Measurements from ENCODE around the gene BZW2.

DNA sequence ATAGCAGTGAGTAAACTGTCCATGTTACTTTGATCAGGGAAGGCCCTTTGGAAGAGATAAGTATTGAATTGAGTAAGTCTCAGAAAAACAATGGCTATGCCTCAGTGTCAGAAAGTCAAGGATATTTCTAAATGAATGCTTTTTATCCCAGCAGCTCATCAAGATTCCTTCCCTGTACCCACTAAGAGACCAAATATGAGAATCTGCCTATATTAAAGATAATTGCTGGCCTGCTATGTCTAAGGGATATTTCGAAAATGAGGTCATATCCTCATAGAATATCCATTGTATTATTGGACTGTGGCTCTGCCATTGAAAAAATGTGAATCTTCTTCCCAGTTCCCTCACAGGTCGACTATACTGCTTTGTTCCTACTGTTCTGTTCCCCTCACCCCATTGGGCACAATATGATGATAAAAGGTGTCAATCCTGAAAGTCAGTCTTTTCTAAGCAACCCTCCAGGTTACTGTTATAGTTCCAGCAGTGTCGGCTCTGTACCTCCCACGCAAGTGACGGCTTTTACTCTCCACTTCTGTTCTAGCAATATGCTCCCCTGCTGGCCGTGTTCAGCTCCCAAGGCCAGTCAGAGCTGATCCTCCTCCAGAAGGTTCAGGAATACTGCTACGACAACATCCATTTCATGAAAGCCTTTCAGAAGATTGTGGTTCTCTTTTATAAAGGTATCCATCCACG is 51.7 kb downstream of the BZW2 start:
- TF ChIP-seq, protein P1, sequence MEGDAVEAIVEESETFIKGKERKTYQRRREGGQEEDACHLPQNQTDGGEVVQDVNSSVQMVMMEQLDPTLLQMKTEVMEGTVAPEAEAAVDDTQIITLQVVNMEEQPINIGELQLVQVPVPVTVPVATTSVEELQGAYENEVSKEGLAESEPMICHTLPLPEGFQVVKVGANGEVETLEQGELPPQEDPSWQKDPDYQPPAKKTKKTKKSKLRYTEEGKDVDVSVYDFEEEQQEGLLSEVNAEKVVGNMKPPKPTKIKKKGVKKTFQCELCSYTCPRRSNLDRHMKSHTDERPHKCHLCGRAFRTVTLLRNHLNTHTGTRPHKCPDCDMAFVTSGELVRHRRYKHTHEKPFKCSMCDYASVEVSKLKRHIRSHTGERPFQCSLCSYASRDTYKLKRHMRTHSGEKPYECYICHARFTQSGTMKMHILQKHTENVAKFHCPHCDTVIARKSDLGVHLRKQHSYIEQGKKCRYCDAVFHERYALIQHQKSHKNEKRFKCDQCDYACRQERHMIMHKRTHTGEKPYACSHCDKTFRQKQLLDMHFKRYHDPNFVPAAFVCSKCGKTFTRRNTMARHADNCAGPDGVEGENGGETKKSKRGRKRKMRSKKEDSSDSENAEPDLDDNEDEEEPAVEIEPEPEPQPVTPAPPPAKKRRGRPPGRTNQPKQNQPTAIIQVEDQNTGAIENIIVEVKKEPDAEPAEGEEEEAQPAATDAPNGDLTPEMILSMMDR (IDR thresholded peaks at IDR 0.05): no peak
- TF ChIP-seq EP300 (IDR thresholded peaks at IDR 0.05): no peak
- no peak for TF ChIP-seq POLR2A (IDR thresholded peaks at IDR 0.05)
